HepG2 (cell line): ENCODE measurements around the gene CAMKMT. TPM values are rescaled to one million over a fixed set of nuclear protein-coding genes. Genes with fewer than 3 reads are reported as not detected.
A peak's percentile ranks its signal among the peaks of the same experiment; 100 is the strongest.

Source experiments
- ATAC-seq: fragments of 200-7000 bp; cut with Tn5 transposase; 3 replicates; pipeline ENCODE4 v1.9.1; 2020; ENCODE audit warnings: mild to moderate bottlenecking, moderate library complexity
- BruUV-seq: library from RNA; stranded (reverse); fragments of 400-500 nt; replicated peaks from 2 replicates; lab custom pipeline; 2021; lab: Mats Ljungman, UMichigan
- CTCF ChIA-PET: fragments of 300-600 bp; formaldehyde crosslinking; extraction: SDS; loops from one replicate; lab custom pipeline; 2021; ENCODE audit warnings: low total read pairs, inconsistent platforms, low intra/inter-chr PET ratio; lab: Yijun Ruan, JAX
- POLR2A ChIA-PET: fragments of 350-600 bp; sonication (Branson Sonifier 250); formaldehyde crosslinking; loops from one replicate; lab custom pipeline; 2020; ENCODE audit warnings: antibody characterized with exemption, inconsistent platforms; lab: Yijun Ruan, JAX
- DNase-seq: peaks from one replicate; pipeline ENCODE4 v3.0.0-alpha.2; 2015; ENCODE audit warnings: low spot score
- FAIRE-seq: peaks from 3 replicates; lab custom pipeline; 2011; peaks lifted over from hg19 to GRCh38; lab: Jason Lieb, UNC
- H2AFZ ChIP-seq: one replicate; pipeline ENCODE4 v1.6.1; 2011; ENCODE audit warnings: low read length, inconsistent platforms
- H3K27ac ChIP-seq: fragments of 300-600 bp; 3 replicates; pipeline ENCODE4 v1.8.0; 2011; ENCODE audit warnings: mixed run types, mild to moderate bottlenecking, mixed read lengths, low read length, inconsistent platforms; ENCODE audit not compliant: insufficient read depth; ENCODE audit errors: extremely low read length
- H3K27me3 ChIP-seq, 2 experiments: fragments of 200-600 bp in 1 of 2; 2 replicates in 1 of 2; 3 replicates in 1 of 2; pipeline versions ENCODE4 v1.6.0 to v1.8.0; 2011; ENCODE audit warnings: low read length in 2 of 2, mild to moderate bottlenecking in 2 of 2, moderate library complexity in 2 of 2, inconsistent platforms in 1 of 2; ENCODE audit not compliant: insufficient read depth in 2 of 2, control insufficient read depth in 1 of 2
- H3K36me3 ChIP-seq, 2 experiments: fragments of 200-600 bp in 1 of 2; replicated peaks in 1 of 2; 2 replicates in 1 of 2; 3 replicates in 1 of 2; pipeline versions ENCODE4 v1.5.1 to v1.8.0; 2011; ENCODE audit warnings: low read length in 2 of 2, inconsistent platforms in 1 of 2; ENCODE audit not compliant: insufficient read depth in 2 of 2, control insufficient read depth in 1 of 2
- H3K4me1 ChIP-seq: 2 replicates; pipeline ENCODE4 v1.5.1; 2012; ENCODE audit warnings: low read length, inconsistent platforms; ENCODE audit not compliant: insufficient read depth
- H3K4me2 ChIP-seq: 2 replicates; pipeline ENCODE4 v1.6.0; 2011; ENCODE audit warnings: low read depth, low read length, inconsistent platforms
- H3K4me3 ChIP-seq, 3 experiments: fragments of 200-600 bp in 1 of 3; sonication (generic), shearing (Covaris generic) in 1 of 3; replicated peaks in 1 of 3; 2 replicates each; pipeline ENCODE4 v1.5.1; 2011 to 2016; ENCODE audit warnings: low read length in 3 of 3, inconsistent platforms in 2 of 3, low read depth in 2 of 3, mild to moderate bottlenecking in 2 of 3, control low read depth in 1 of 3, mixed read lengths in 1 of 3; ENCODE audit not compliant: insufficient read depth in 1 of 3
- H3K79me2 ChIP-seq: one replicate; pipeline ENCODE4 v1.6.1; 2011; ENCODE audit warnings: low read length, inconsistent platforms; ENCODE audit not compliant: insufficient read depth
- H3K9ac ChIP-seq: 2 replicates; pipeline ENCODE4 v1.6.0; 2011; ENCODE audit warnings: mild to moderate bottlenecking, low read depth, low read length, inconsistent platforms; ENCODE audit not compliant: insufficient read depth
- H3K9me3 ChIP-seq: 2 replicates; pipeline ENCODE4 v1.5.1; 2012; ENCODE audit warnings: mild to moderate bottlenecking, low read length
- H4K20me1 ChIP-seq: 2 replicates; pipeline ENCODE4 v1.6.0; 2011; ENCODE audit warnings: inconsistent platforms, mild to moderate bottlenecking, low read length, moderate library complexity; ENCODE audit not compliant: insufficient read depth
- CEBPB ChIP-seq: IDR thresholded peaks from 2 replicates; pipeline ENCODE4 v1.6.1; 2011; ENCODE audit warnings: low read depth, low read length, improper control_type of control experiment, borderline replicate concordance
- ELF3 ChIP-seq: IDR thresholded peaks from 2 replicates; pipeline ENCODE4 v1.6.1; 2016; ENCODE audit warnings: missing genetic modification reagents, missing compliant biosample characterization
- HNF4A ChIP-seq: sonication (generic); formaldehyde crosslinking; IDR thresholded peaks from 2 replicates; pipeline ENCODE4 v1.4.0; 2020; ENCODE audit warnings: missing genetic modification reagents
- ISL2 ChIP-seq: sonication (generic); formaldehyde crosslinking; IDR thresholded peaks from 2 replicates; pipeline ENCODE4 v1.5.0; 2020; ENCODE audit warnings: missing genetic modification reagents
- ZNF713 ChIP-seq: sonication (generic); formaldehyde crosslinking; IDR thresholded peaks from 2 replicates; pipeline ENCODE4 v1.4.0; 2020; ENCODE audit warnings: mild to moderate bottlenecking, missing genetic modification reagents
- WGBS: methylation state at CpG from one replicate; pipeline ENCODE4 v1.1.6; 2017; ENCODE audit warnings: low lambda C conversion rate; 5-methylcytosine and 5-hydroxymethylcytosine counted together
- in situ Hi-C: cut with HindIII; loops from 2 replicates; pipeline ENCODE4 v1.10.0; 2017; ENCODE audit warnings: low pct_unique_long_range_greater_than_20kb; ENCODE audit not compliant: extremely low pct_ligation_motif_present
- intact Hi-C: fragments of 100-400 bp; cut with micrococcal nuclease; formaldehyde crosslinking; loops from one replicate; pipeline ENCODE4 v1.10.0; 2022; ENCODE audit not compliant: unreplicated experiment
- polyA plus RNA-seq, 8 experiments: library from polyadenylated mRNA; depleted of rRNA in 3 of 8; stranded (reverse) in 7 of 8; unstranded in 1 of 8; fragments of >200 nt; fragmentation: Illumina TruSeq in 4 of 8; extraction: Trizol in 4 of 8; gene quantifications; 2 replicates each; pipeline versions ENCODE4 v1.2.1 to v1.2.3, GENCODE V29; 2011 to 2016; ENCODE audit warnings: low read depth in 4 of 8, missing spikeins in 1 of 8, mixed read lengths in 1 of 8; ENCODE audit not compliant: insufficient read depth in 1 of 8
- total RNA-seq, 5 experiments: library from RNA; depleted of rRNA; stranded (reverse); fragments of >200 nt; fragmentation: Illumina TruSeq; extraction: Trizol; gene quantifications; 2 replicates each; pipeline ENCODE4 v1.2.3, GENCODE V29; 2016; ENCODE audit warnings: low read depth in 1 of 5
- TF ChIP-seq, protein P1 (sequence below): sonication (generic); formaldehyde crosslinking; IDR thresholded peaks from 2 replicates; pipeline ENCODE4 v1.5.0; 2020; ENCODE audit warnings: missing genetic modification reagents
- TF ChIP-seq, protein P2 (sequence below): sonication (generic); formaldehyde crosslinking; IDR thresholded peaks from 2 replicates; pipeline ENCODE4 v1.5.1; 2020; ENCODE audit warnings: mild to moderate bottlenecking, missing genetic modification reagents, borderline replicate concordance
- TF ChIP-seq, protein P3 (sequence below): sonication (generic); formaldehyde crosslinking; IDR thresholded peaks from 2 replicates; pipeline ENCODE4 v1.5.1; 2020; ENCODE audit warnings: mild to moderate bottlenecking, missing genetic modification reagents

CAMKMT gene
- total and polyA plus RNA-seq, 2 of the 13 experiments (the other 11 are each of a cell fraction or from before 2014, with no cell fraction given), result 6.9 to 20.8 TPM

DNA sequence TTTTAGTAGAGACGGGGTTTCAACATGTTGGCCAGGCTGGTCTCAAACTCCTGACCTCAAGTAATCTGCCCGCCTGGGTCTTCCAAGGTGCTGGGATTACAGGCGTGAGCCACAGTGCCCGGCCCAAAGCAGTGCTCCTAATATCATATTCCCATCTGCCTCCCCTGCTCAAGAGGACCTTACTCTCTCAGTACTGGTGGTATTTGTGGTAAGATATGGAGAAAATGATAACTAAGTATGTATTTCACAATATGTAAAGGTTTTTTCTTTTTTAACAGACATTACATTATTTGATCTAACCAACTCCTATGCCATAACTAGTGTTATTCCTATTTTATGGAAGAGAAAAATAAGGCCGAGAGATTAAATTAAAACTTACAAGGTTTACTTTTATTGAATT lies 201.0 kb downstream of the CAMKMT start:
- TF ChIP-seq, protein P1, sequence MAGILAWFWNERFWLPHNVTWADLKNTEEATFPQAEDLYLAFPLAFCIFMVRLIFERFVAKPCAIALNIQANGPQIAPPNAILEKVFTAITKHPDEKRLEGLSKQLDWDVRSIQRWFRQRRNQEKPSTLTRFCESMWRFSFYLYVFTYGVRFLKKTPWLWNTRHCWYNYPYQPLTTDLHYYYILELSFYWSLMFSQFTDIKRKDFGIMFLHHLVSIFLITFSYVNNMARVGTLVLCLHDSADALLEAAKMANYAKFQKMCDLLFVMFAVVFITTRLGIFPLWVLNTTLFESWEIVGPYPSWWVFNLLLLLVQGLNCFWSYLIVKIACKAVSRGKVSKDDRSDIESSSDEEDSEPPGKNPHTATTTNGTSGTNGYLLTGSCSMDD (CRISPR knock-in tag), result no peak
- TF ChIP-seq ISL2, result no peak
- no peak for TF ChIP-seq ELF3 (CRISPR knock-in tag)
- TF ChIP-seq CEBPB, result peak; percentile 43
- TF ChIP-seq ZNF713, result no peak
- ATAC-seq, result no peak
- Histone ChIP-seq H2AFZ (no peak overlapping the region), H3K27me3 (no peaks in the 10 kb centered on the region), H3K9ac (no peak overlapping the region), H3K36me3 (no peaks in the 10 kb centered on the region), H3K4me1 (peaks cover 21% of the 10 kb centered on the region), H3K27ac (no peak overlapping the region), H3K79me2 (no peaks in the 10 kb centered on the region), H3K4me2 (no peak overlapping the region), H3K4me3 (no peak overlapping the region), H4K20me1 (no peaks in the 10 kb centered on the region), H3K9me3 (no peaks in the 10 kb centered on the region)
- 97% methylated on average over 5 of the region's 5 CpGs for WGBS
- ChIA-PET CTCF (no interaction called here), POLR2A (no interaction called here)
- in situ Hi-C loops, result no loop called here
- BruUV-seq, result no TSS peak
- intact Hi-C loops, result no loop called here
- FAIRE-seq, result no peak
- no peak for DNase-seq

DNA sequence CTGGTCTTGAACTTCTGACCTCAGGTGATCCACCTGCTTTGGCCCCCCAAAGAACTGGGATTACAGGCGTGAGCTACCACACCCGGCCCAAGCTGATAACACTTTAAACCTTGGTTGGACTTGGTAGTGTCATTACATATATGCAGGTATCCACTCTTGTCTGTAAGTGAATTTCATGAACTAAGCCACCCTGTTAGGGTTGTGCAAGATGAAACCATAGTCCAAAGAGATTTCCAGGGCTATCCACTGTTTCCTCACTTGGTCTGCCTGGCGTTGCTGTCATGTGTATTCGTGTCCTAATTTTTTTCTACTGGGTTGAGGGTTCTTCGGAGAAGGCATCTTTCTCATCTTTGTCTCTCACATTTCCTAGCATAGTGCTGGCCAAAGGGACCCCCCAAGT lies 203.0 kb downstream of the CAMKMT start:
- Histone ChIP-seq H3K27ac (no peak overlapping the region), H2AFZ (no peak overlapping the region), H3K9me3 (no peaks in the 10 kb centered on the region), H3K9ac (no peak overlapping the region), H3K27me3 (no peaks in the 10 kb centered on the region), H3K4me1 (peaks cover 19% of the 10 kb centered on the region), H3K4me2 (no peak overlapping the region), H3K4me3 (no peak overlapping the region), H3K79me2 (no peaks in the 10 kb centered on the region), H3K36me3 (no peaks in the 10 kb centered on the region)
- CTCF ChIA-PET, result no interaction called here
- POLR2A ChIA-PET, result no interaction called here
- in situ Hi-C loops, result no loop called here
- 92% methylated on average over 5 of the region's 5 CpGs for WGBS
- no peak for ATAC-seq
- intact Hi-C loops, result no loop called here
- no peak for FAIRE-seq
- TF ChIP-seq CEBPB (peak; percentile 53; the same call in 1 of the 2 replicates), HNF4A (CRISPR knock-in tag) (peak; percentile 15; the same call in 1 of the 2 replicates)
- TF ChIP-seq, protein P2, sequence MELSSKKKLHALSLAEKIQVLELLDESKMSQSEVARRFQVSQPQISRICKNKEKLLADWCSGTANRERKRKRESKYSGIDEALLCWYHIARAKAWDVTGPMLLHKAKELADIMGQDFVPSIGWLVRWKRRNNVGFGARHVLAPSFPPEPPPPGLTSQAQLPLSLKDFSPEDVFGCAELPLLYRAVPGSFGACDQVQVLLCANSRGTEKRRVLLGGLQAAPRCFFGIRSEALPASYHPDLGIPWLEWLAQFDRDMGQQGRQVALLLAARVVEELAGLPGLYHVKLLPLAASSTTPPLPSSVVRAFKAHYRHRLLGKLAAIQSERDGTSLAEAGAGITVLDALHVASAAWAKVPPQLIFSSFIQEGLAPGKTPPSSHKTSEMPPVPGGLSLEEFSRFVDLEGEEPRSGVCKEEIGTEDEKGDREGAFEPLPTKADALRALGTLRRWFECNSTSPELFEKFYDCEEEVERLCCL (CRISPR knock-in tag), result peak; percentile 92
- TF ChIP-seq, protein P3, sequence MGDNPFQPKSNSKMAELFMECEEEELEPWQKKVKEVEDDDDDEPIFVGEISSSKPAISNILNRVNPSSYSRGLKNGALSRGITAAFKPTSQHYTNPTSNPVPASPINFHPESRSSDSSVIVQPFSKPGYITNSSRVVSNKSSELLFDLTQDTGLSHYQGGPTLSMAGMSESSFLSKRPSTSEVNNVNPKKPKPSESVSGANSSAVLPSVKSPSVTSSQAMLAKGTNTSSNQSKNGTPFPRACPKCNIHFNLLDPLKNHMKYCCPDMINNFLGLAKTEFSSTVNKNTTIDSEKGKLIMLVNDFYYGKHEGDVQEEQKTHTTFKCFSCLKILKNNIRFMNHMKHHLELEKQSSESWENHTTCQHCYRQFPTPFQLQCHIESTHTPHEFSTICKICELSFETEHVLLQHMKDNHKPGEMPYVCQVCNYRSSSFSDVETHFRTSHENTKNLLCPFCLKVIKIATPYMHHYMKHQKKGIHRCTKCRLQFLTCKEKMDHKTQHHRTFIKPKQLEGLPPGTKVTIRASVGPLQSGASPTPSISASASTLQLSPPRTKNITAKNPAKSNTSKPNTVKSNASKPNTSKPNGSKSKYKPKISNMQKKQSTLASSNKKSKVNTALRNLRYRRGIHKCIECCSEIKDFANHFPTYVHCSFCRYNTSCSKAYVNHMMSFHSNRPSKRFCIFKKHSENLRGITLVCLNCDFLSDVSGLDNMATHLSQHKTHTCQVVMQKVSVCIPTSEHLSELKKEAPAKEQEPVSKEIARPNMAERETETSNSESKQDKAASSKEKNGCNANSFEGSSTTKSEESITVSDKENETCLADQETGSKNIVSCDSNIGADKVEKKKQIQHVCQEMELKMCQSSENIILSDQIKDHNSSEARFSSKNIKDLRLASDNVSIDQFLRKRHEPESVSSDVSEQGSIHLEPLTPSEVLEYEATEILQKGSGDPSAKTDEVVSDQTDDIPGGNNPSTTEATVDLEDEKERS (CRISPR knock-in tag), result no peak
- TF ChIP-seq, all 625 proteins: peak for 3
- DNase-seq, result peak; percentile 17
- H4K20me1 ChIP-seq, result no peaks in the 10 kb centered on the region
- BruUV-seq, result no TSS peak
